HG03460 (cell line): Measurements from ENCODE around the gene IRAK1.

Experiments
- ATAC-seq: cut with Tn5 transposase; IDR thresholded peaks from one replicate; pipeline ENCODE4 v1.9.1; 2021; ENCODE audit not compliant: unreplicated experiment

The IRAK1 gene

DNA sequence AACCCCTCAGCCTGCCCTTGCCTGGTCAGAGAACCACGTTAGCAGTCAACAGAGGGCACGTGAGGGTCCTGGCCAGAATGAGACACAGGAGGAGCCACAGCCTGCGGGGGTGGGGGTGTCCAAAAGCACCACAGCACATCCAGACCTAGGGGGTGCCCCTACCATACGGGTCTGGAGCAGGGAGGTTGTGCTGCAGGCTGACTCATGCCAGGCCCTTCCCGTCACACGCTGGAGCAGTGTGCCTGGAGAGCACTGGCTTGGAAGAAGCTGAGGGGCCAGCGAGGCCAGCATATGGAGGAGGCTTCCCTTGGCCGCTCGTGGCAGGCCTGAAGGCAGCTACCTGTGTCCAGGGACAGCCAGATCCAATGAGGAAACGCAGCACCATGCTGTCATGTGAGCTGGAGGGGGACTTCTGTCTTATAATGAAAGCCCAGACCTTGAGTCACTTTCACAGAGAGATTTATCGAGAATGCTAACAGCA lies 1.5 kb upstream of the IRAK1 start:
- no peak for ATAC-seq

DNA sequence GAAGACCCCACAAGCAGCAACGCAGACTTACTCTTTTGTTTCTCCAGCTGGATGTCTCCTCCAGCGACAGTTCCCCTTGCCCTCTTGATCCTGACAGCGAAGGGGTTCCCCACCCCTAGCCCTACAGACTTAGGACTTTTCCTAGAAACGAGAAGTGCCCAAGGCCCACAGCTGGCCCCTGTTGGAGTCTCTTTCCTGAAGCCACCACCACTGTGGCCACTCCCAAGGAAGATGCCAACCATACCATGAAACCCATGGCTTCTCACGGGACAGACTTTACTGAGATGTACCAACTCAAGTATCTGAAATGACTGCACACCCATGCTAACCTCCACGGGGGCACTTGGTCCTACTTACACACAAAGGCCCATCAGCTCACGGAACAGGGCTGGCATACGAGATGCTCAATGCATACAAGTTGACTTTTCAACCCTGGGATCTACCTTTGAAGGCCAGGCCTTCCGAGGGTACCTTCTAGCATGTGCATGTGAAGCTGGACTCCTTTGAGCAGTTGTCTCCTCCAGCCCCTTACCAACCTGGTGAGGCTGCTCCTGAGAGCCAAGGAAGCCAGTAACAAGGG lies 924 bp upstream of the IRAK1 start:
- ATAC-seq, result no peak

DNA sequence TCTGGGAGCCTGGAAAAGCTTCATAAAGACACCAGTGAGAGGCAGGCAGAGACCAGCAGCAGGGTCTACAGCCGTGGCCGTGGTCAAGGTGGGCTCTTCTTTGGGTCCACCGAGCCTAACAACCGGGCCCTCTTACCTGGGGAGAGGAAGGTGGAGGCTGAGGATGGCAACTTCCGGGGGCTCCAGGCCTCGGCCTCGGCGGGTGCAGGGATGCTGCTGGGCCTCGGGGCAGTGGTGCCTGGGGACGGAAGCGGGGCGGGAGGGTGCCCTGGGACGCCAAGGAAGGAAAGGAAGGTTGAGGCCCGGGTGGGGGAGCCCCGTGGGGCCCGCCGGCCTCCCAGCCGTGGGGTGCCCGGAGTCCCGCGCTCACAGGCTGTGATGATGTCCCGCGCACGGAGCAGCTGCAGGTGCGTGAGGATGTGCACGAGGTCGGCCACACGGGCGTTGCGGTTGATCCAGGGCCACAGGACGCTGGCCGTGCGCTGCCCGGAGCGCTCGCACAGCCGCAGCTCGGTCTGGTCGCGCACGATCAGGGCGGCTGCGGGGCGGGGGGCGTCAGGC lies 561 bp downstream of the IRAK1 start:
- no peak for ATAC-seq

DNA sequence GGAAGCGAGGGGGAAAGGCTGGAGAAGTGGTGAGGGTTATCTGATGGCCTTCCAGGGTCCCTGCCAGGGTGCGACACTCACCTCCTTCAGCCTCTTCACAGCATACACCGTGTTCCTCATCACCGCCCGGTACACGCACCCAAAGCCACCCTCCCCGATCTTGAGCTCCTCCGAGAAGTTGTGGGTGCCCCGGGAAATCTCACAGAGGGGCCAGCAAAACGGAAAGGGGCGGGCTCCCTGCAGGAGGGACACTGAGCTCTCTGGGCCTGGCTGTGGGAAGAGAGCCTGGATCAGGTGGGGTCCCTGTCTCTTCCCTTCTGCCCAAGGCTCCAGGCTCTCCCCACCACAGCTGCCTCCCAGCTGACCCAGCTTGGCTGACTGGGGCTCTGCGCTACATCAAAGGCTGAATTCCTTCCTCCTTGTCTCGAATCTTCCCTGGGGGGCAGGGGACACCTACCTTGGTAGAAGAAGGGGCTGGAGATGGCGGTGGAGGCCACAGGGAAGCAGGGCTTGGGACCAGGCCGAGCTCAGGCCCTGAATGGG lies 1.1 kb downstream of the IRAK1 start:
- no peak for ATAC-seq

DNA sequence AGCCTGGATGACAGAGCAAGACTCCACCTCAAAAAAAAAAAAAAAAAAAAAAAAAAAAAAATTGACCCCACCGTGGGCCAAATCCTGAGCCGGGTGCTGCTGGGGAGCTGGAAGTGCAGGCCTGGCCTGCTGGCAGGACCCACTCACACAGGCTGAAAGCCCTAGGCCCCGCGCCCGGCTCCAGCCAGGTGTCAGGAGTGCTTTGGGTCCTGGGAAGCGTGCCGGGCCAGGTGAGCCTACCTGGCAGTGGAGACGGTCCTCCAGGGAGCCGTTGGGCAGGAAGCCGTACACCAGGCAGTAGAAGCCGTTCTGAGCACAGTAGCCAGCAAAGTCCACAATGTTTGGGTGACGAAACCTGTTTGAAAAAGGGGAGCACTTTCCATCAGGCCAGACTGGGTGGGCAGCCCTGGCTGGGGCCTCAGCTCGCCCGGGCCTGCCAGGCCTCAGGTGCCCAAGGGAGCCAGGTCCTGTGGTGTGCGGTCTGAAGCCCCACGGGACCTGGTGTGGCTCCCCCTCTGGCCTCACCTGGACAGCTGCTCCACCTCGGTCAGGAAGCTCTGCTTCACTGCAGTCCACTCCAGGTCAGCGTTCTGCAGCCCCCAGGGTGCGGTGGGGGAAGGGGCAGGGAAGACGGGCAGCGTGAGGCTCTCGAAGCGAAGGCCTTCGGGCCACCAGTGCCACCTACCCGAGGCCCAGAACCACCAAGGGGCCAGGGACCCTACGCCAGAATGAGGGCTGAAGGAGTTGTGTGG lies 1.8 kb downstream of the IRAK1 start:
- no peak for ATAC-seq

DNA sequence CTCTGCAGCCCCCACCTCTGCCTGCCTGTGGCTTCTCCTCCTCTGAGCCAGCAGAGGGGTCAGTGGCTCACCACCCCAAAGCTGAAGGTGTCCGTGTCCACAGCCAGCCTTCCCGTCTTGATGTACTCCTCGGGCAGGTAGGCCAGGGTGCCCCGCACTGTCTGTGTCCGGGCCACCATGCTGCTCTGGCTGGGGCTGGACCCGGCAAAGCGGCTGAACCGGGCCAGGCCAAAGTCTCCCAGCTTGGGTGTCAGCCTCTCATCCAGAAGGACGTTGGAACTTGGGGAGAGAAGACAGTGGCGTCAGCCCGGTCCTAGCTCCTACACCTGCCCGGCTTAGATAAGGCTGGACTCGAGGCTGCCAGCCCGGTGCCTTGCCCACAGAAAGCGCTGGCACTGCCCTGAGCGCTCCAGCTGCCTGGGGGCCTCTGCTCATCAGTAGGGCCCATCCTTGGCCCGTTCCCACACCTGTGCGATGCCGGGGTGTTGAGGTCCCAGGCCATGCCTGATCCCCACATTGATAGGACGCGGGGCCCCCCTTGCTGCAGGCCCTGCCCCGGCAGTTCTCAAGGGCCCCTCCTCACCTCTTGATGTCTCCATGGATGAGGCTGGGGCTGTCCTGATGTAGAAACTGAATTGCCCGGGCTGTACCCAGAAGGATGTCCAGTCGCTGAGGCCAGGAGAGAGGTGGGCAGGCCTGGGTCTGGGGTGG lies 3.2 kb downstream of the IRAK1 start:
- ATAC-seq, result no peak

DNA sequence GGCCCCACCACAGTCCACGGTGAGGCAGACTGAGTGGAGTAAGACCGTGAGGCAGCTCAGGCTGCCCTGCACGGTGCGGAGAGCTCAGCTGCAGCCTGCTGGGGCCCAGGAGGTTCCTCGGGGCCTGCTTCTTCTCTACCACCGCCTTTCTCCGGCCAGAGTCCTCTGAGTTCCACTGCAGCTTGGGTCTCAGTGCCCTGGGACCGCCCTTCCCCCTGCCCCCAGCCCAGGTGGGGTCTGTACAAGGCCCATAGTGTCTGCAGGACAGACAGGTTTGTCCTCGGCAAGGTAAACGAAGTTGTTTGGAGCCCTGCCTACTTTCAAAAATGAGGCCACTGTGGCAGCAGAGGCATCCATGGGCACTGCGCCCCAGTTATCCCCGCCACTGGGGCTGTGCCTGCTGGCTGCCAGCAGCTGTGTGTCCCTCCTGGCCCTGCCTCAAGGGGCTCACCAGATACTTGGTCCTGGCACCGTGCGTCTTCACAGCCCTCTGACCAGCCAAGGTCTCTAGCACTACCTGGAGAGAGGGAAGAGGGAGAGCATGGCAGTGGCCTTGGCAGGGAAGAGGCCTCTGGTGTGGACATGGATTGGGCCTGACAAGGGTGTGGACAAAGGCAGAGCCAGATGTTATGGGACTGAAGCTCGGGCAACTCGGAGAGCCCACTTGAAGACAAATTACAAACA lies 4.0 kb downstream of the IRAK1 start:
- no peak for ATAC-seq

DNA sequence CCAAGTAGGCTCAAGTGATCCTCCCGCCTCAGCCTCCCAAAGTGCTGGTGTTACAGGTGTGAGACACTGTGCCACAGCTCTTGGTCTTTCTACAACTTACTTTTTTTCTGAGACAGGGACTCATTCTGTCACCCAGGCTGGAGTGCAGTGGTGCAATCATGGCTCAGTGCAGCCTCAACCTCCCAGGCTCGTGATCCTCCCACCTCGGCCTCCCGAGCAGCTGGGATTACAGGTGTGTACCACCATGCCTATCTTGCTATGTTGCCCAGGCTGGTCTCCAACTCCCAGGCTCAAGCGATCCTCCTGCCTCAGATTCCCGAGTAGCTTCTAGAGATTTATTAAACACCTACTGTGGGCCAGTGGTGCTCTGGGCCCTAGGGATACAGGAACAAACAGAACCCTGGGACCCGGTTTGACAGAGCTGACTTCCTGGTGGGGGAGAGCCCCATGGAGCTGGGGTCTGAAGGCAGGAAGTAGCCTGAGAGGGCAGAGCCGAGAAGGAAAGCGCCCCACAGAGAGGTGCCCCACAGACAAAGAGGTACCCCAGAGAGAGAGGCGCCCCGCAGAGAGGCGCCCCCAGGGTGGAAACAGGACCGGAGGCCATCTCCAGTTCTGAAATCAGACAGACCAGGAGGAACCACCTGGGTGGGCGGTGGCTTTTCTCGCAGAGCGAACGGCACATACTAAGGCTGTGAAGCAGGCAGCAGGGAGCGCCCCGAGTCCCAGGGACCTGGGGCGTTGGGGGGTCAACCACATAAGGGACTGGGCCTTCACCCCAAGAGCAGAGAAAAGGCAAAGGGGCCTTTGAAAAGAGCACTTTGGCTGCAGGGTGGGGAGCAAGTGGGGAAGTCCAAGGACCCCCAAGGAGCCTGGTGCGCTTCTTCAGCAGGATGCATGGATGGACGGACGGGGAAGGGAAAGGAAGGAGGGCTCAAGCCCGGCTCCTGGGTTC lies 5.0 kb downstream of the IRAK1 start:
- ATAC-seq, result no peak

DNA sequence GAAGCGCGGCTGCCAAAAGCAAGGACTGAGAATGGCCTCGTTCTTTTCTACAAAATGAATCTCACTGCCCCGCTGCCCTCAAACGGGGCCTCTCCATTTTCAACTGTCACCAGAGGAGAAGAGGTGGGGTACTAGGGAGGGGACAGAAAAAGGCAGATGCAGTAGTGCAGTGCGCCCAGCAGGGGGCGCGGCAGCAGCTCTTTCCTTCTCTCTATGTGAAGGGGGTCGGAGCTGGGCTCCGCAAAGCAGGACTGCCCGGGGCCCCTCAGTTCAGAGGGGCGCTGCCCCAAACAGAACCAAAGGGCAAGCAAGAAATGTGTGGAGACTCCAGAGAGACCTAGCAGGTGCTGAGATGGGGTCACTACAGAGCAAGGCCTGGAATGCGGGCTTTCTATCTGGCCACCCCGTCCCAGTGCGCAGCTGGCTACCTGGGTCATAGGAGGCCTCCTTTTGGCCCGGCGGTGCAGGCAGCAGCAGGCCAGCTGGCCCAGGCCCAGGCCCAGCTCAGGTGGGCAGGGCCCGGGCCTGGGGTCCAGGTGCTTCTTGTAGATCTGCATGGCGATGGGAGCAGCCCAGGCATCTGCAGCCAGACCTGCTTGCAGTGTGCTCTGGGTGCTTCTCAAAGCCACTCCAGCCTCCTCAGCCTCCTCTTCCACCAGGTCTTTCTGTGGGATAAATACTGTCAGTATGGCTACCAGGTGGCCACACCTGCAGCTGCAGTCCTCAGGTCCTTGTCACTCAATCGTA lies 5.9 kb downstream of the IRAK1 start:
- ATAC-seq, result no peak

DNA sequence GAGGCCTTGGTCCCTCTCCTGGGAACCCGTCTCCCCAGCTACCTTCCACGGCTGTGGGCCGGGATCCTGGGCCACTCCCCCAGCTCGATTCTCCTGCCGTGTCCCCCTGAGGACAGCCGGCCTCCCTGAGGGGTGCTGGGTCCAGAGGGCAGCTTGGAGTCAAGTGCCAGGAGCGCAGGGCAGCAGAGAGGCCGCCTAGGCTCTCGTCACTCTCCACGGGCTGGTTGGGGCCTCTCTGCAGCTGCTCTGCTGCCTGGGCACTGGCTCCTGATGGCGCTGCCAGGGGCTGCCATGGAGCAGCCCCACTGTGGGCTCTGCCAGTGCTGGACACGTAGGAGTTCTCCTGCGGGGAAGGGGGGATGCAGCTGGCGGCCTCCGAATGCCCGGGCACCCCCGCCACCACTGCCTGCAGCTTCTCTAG lies 6.7 kb downstream of the IRAK1 start:
- no peak for ATAC-seq

DNA sequence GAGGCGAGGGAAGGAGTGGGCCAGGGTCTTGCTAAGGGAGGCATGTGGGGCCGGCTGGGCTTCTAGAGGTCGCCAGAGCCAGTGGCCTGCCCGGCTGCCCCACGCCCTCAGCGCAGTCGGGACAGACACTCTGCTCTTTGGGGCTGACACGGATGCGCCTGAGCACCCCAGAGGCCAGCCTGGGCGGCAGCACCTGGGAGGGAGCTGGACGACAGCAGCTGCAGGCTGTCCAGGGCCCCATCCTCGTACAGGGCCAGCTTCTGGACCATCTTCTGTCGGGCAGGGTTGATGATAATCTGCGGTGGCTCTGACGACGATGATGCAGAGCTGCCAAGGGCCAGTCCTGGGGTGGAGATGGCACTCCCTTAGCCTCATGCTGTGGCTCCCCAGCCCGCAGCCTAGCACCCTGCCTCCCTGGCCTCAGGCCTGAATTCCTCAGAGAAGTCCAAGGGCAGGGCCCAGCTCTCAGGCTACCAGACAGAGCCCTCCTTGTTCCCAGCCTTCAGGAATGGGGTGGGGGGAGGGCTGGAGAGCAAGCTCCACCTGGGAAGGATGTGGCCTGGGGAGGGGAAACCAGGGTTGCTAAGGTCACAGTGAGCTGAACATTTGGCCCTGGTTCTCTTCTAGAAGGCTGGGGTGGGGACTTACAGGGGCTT lies 7.2 kb downstream of the IRAK1 start:
- ATAC-seq, result no peak

DNA sequence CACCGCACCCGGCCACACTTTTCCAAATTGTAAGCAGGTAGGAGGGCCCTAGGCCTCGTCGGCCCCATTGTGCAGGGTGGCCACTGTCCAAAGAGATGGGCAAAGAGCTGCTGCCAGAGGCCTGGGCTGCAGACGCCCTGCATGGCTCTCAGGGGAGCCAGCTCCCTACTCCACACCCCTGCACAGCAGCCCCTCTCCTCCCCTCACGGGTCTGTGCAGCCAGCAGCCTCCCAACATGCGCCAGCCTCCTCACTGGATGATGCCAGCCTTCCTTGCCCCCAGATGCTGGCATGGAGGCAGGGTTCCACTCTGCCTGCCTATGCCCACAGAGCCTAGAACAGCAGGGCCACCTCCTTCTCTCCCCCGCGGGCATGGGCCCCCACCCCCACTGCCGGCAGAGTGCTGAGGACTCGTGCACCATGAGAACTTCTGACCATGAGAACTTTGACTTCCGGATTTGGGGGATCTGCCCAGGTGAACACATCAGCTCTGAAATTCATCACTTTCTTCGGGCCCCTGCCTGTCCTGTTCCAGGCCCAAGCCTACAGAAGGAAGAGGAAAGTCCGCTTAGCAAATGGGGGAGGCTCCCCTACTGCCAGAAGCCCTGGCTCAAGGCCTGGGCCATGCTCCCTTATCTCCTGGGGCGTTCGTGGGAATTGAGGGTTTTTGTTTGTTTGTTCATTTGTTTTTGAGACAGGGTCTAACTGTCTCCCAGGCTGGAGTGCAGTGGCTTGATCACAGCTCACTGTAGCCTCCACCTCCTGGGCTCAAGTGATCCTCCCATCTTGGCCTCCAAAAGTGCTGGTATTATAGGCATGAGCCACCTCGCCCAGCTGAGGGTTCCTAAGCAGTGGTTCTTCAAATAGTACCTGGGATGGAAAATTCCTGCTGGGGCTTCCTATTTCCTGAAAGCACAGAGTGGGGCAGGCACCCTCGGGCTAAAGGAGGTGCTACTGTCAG lies 8.0 kb downstream of the IRAK1 start:
- no peak for ATAC-seq

DNA sequence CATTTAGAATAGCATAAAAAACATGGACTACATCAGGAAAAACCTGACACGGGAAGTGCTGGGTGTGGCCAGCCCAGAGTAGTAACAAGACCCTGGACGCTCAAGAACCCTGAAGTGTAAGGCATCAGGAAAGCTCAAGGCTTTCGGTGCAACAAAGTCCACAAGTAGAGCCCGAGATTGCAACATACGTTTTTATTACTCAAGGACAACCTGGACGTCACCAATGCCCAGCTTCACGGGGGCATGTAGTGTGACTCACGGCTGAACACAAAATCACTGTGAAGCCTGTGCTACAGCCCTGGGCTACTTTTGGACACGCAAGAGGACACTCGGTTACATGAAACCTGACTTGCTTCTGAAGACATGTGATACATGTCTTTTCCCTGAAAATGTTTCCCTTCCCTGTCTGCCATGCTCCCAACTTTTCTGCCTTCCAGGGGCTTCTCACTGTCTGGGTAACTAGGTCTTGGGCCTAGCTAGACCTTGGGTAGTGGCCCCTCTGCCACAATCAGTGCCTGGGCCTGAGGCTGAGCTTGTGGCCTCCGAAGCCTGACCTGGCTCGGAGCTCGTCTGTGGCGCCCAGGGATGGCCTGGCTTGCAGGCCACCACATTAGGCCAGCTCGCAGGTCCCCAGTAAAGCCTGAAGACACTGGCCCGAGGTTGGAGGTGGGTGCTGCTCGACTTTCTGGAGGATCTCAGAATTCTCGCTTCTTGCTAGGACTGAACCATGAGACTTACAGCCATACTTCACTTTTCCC lies 9.2 kb downstream of the IRAK1 start:
- no peak for ATAC-seq

DNA sequence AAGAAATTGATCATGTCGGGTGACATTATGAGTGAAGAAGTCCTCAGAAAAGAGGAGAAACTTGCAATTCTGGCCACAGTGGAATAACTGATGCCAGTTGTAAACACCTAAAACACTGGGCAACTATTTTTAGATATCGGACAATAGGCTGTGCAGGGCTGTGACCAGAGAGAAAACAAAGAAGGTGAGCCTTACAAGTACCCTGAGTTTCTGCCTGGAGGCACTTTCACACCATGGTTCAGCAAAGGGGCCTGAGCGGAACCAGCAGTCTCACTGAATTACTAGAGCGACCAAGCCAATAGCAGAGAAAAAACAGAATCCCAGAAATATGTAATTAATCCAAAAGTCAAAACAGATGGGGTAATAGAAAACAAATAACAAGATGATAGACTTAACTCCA lies 11.2 kb downstream of the IRAK1 start:
- ATAC-seq, result no peak

DNA sequence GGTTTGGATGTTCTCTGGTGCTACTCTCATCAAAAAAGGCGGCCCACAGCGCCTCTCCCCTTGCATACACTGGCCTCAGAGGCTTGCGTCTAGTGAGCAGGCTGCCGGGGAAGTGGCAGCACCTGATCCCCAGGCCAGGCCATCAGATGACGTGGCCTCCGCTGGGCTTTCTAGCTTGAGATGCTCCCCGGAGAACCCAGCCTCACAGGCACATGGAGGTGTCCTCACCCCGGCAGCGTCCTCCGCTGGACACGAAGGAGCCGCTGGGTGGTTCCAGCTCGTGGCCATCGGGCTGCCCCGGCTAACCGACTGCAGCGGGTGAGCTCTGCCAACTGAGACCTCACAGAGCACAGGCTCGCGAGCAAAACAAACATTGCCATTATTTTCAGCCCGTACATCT lies 12.8 kb downstream of the IRAK1 start:
- no peak for ATAC-seq

DNA sequence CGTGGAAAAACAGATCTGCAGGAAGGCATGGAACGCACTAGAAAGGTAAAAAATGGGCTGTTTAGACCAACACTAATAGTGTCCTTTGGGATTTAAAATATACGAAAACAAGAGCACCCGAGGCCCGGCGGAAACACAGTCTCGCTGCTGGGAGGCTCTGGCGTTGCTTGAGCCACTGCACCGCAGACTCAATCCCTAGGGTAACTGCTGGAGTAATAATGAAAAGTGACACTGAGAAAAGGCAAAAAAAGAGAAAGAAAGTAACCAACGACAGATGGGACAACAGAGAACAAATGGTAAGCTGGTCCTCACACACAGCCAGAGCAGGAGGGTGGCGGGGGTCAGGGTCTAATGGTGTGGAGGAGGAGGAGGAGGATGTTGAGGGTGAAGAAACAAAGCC lies 15.4 kb downstream of the IRAK1 start:
- no peak for ATAC-seq

DNA sequence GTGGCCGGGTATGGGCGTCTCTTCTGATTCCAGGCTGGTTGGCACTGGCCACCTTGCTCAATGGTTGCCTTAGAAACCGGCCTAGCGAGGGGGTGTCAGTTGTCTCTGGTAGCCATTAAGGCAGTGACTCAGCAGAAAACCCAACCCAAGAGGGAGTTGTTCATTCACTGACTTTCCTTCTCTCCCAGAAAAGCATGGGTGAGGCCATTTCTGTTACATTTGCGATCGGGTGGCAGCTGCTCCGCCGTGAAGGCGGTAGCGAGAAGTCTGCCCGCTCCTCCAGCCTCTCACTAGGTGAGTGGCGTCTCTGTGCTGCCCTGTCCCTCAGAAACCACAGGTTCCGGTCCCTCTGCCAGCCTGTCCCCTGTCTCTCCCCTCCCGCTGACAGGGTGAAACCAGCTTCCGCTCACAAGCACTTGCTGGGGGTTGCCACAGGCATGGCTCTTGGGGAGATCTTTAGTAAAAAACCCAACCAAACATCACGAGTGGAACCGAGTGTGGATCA lies 17.4 kb downstream of the IRAK1 start:
- ATAC-seq, result peak; percentile 86
